HG03280 (cell line): ENCODE data around the gene RAB7A.

ENCODE experiments used
- ATAC-seq: cut with Tn5 transposase; IDR thresholded peaks from one replicate; pipeline ENCODE4 v1.9.1; 2021; ENCODE audit warnings: mild to moderate bottlenecking, moderate library complexity; ENCODE audit not compliant: unreplicated experiment

Gene RAB7A

DNA sequence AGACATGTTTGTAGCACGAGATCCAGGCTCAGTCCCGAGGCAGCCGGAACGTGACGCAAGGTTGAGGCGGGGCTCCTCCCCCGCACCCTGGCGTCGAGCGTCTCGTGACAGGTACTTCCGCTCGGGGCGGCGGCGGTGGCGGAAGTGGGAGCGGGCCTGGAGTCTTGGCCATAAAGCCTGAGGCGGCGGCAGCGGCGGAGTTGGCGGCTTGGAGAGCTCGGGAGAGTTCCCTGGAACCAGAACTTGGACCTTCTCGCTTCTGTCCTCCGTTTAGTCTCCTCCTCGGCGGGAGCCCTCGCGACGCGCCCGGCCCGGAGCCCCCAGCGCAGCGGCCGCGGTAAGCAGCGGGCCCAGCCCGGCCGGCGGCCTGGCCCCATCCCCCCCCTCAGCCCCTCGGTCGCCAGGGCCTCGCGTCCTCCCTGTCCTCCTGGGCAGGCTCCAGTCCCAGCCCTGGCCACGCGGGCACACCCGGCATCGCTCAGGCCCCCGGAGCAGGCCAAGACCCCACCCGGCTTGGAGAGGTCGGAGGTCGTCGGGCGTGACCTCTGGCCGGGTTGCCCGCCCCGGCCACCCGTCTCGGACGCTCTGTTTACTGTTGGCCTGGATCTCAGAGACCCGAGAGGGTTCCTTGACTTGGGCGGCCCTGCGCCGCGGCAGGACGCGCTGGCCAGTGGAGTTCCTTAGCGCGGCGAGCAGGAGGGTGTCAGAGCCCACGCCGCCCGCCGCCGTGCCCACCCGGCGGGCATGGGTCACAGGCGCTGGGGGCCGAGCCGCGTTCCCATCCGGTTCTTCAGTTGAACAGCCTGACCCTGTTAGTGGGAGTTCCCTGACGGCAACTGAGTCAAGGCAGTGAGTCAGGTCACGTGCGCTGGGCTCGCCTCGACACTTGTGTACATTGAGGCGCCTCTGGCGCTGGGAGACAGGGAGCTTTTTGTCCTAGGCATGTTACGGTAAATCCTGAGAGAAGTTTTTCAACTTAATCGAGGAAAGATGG, at the start of gene RAB7A:
TSS of gene RAB7A (plus strand) at position 161 of the 994 bp plus-strand sequence. CDS start 69,185 bp downstream, outside the sequence.
- peak; percentile 96 for ATAC-seq

DNA sequence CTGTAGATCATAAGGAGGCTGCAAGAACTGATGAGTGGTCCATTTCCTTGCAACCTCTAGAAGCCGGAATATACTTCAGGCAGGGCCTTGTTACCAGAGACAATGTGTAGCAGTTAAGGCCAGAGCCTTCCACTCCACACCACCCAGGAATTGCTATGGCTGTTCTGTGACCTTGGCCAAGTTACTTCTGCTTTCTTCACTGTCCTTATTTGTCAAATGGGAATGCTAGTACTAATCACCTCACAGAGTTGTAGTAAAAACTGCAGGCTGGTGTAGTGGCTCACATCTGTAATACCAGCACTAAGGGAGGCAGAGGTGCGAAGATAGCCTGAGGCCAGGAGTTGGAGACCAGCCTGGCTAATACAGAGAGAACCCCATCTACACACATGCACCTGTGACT, 46.6 kb upstream of the RAB7A start:
- ATAC-seq = no peak

- peak; percentile 93 for ATAC-seq
These were observed 45.2 kb upstream of the RAB7A start for GRCh38 chr3:128680603-128681368.

DNA sequence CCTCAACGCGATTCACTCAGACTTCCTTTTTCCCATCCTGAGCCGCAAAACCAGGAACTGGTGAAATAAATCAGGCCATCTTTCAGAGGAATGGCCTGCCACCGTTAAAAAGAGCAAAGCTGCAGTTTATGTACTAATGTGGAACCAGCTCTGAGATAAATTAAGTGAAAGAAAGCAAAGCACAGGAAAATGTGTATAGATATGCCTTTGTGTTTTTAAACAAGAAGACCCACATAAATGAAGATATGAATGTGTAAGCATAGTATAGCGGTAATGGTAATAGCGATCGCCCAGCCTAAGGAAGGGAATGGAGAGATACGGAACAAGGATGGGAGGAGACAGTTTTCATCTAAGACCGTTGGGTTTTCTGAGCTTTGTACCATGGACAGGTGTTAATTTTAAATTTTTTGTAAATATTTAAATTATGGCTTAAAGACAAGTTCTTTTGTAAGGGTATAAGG, 44.6 kb upstream of the RAB7A start:
- no peak for ATAC-seq

DNA sequence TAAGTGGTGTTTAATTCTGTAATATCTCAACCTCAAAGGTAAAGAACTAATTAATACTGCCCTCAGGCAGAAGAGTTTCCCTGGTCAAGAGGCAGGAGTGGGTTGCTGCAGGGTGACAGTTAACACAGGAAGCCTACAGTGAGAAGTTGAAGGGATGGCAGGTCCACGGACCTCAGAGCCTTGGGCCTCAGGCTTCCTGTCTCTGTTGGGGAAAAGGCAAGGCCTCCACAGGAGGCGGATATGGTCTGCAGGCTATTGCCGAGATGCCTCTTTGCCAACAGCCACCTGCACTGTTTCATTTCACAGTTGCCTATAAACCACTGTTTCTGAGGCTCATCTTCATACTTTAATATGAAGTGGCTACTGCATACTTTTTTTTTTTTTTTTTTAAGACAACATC, 42.0 kb upstream of the RAB7A start:
- ATAC-seq = no peak

DNA sequence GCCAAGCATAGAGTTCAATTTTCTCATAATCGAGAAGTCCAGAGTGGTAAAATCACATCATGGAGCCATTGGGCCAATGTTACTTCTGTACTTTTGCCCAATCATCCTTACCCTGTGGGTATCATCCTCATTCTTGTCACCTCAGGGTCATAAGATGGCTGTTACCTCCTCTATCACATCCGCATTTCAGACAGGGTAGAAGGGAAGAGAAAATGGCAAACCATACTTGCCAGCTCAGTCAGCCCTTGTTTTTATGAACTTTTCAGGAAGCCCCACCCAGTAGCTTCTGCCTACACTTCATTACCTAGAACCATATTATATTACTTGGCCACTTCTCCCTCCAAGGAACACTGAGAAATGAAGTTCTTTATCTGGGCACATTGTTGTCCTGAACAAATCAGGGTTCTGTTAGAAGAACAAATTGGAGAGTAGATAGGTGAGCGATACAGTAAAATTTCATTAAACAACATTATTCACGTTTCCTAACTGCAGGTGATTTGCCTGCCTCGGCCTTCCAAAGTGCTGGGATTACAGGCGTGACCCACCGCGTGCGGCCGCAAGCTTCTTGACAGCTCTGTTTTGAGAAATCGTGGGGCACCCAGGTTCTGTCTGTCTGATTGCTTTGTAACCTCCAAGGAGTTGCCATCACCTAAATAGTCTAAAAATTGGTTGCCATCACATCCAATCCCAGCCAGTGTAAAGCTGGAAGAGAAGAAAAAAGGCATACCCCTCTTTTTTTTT, 40.8 kb upstream of the RAB7A start:
- no peak for ATAC-seq

GRCh38 chr3:128686465-128686864, 39.5 kb upstream of the RAB7A start:
- no peak for ATAC-seq

GRCh38 chr3:128689060-128689459, 36.9 kb upstream of the RAB7A start:
- ATAC-seq = no peak

GRCh38 chr3:128693696-128694095, 32.3 kb upstream of the RAB7A start:
- no peak for ATAC-seq

DNA sequence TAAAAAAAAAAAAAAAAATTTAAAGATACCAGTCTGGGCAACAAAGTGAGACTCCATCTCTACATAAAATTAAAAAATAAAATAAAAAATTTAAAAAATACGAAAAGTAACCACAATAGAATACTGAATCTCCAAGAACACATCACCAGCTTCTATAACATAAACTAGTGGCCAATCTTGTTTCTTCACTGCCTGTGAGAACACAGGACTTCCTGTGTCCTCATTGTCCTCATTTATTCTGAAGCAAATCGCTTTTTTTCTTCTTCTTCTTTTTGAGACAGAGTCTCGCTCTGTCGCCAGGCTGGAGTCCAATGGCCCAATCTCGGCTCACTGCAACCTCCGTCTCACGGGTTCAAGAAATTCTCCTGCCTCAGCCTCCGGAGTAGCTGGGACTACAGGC, 28.6 kb upstream of the RAB7A start:
- ATAC-seq = no peak

GRCh38 chr3:128698211-128699047, 27.6 kb upstream of the RAB7A start:
- ATAC-seq = no peak

- ATAC-seq = no peak
These were observed 24.4 kb upstream of the RAB7A start for GRCh38 chr3:128701342-128702212.

DNA sequence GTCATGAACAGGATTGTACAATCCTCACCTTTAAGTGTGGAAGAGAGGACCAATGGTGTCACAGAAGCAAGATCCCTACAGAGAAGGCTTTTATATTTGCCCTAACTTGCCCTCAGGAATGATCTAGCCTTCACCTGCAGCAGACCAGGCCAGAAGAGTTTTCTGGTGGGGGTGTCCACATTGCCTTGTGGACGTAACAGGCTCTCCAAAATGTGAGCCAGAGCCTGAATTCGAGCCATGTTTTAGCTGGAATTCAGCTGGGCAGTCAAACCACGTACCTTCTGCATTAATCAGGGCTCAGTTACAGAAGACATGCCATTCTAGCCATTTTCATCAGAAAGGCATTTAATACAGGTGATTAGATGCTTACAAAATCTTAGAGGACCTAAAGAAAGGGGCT, 23.6 kb upstream of the RAB7A start:
- no peak for ATAC-seq

DNA sequence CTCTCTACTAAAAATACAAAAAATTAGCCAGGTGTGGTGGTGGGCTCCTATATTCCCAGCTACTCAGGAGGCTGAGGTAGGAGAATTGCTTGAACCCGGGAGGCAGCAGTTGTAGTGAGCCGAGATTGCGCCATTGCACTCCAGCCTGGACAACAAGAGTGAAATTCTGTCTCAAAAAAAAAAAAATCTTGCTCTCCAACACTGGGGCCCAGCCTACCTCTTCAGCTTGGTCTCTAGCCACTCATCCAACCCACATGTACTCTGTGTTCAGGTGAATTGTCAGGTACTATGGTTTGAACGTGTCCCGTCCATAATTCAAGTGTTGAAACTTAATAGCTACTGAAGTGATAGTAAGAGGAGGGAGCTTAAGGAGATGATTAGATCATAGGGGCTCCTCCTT, 22.4 kb upstream of the RAB7A start:
- no peak for ATAC-seq

GRCh38 chr3:128706086-128706615, 19.8 kb upstream of the RAB7A start:
- no peak for ATAC-seq

DNA sequence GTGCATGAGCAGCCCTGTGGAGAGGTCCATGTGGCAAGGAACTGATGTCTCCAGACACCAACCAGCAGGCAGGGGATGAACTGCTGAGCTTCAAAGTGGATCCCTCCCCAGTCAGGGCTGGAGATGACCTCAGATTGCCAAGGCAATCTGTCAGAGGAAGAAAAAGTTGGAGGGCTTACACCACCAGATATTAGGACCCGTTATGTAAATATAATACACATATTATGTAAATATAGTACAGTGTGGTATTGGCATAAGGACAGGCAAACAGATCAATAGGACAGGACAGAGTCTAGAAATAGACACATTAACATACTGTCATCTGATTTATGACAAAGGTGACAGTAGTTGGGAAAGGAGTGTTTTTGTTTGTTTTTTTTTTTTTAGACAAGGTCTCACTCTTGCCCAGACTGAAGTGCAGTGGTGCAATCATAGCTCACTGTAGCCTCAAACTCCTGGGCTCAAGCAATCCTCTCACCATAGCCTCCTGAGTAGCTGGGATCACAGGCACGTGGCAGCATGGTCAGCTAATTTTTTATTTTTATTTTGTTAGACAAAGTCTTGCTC, 18.0 kb upstream of the RAB7A start:
- ATAC-seq = no peak

DNA sequence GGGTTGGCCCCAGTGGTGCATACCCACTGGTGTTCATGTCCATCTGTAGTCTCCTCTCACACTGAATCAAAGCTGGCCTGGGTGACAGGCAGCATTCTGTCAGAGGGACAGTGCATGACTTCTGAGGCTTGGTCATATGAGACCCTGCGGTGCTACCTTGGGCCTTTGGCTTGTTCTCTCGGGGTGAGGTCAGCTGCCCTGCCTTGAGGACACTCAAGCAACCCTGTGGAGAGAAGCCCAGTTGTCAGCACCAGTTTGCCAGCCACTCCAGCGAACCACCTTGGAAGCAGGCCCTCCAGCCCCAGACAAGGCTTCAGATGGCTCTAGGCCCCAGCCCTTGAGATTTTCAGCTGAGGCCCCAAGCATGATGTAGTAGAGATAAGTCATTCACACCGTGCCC, 16.9 kb upstream of the RAB7A start:
- no peak for ATAC-seq

DNA sequence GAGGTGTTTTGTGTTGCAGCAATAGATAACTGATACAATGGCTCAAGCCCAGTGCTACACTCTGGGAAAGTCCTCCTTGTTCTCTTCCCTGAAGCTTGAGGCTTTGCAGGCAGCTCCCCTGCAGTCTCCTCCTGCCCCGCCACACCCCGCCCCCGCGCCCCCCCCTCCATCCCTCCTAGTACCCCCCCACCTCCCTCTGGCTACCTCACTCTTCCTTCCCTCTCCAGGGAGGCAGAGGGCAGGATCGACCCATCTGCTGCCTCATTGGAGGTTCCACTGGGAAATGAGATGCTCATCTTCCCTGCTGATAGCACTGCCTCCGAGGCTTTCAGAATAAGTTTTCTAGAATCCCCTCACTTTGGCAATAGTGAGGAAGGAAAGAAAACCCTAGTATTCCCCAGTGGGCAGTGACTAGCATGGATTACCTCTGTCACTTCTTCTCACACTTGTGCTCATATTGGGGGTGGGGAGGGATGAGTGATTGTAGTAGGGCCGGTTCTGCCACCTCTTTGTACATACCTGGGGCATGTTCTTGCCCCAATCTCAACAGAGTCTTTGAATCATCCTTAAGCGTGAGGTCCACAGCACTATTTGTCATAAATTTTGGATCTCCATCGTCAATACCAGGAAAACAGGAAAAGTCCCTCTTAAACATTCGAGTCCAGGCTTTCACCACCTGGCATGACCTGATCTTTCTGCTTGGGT, 16.3 kb upstream of the RAB7A start:
- no peak for ATAC-seq
